ENCODE data around the gene CHRNA1.

The CHRNA1 gene

DNA sequence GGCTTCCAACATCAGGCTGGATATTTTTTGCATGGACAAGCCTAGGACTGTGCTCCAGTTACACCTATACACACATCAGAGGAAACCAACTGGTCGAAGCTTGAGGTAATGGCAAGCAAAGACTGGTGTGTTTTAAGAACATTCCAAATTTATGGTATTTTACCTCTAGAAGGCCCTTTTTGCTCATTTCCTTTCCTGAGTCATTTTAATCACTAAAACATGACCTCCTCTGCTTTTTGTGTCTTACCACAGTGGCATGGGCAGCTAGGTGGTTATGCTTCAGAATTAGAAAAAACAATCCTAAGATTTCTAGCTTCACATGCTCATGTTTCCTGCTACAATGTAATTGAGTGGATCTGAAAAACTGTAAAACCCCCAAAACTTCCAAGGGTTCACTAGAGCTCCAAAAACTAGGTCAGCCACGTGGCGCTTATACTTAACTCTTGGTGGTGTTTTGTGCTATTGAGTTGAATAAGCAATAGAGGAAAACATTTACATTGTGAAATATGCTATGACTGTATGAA lies 30.6 kb upstream of the CHRNA1 start:
- H2AFZ ChIP-seq (ENCODE audit: low read depth, low read length, severe bottlenecking) = no peak overlapping the region
- H3K9me2 ChIP-seq (replicated peaks; ENCODE audit: insufficient read depth, low read length) = no peaks in the 10 kb centered on the region
- H3K4me2 ChIP-seq (ENCODE audit: low read depth, low read length, poor library complexity, severe bottlenecking) = no peak overlapping the region
- no peaks in the 10 kb centered on the region for H3K79me2 ChIP-seq (ENCODE audit: insufficient read depth, low read length)
- H3K9me3 ChIP-seq (ENCODE audit: insufficient read depth, low read length) = no peaks in the 10 kb centered on the region
- no peaks in the 10 kb centered on the region for H3K27me3 ChIP-seq (ENCODE audit: low read length)
- H3K36me3 ChIP-seq (ENCODE audit: low read length) = no peaks in the 10 kb centered on the region
- H3K27ac ChIP-seq (ENCODE audit: low read depth, low read length) = no peak overlapping the region
- no peaks in the 10 kb centered on the region for H3F3A ChIP-seq (ENCODE audit: insufficient read depth)
- H4K20me1 ChIP-seq (ENCODE audit: low read depth, low read length) = no peaks in the 10 kb centered on the region
- no peak overlapping the region for H3K4me3 ChIP-seq (ENCODE audit: insufficient read depth, low read length, poor library complexity, severe bottlenecking)
- no peak overlapping the region for H3K9ac ChIP-seq (ENCODE audit: low read length)
- TF ChIP-seq EZH2phosphoT487 (conservative IDR thresholded peaks at IDR 0.05; ENCODE audit: low read length) = no peak
- TF ChIP-seq, protein P1, sequence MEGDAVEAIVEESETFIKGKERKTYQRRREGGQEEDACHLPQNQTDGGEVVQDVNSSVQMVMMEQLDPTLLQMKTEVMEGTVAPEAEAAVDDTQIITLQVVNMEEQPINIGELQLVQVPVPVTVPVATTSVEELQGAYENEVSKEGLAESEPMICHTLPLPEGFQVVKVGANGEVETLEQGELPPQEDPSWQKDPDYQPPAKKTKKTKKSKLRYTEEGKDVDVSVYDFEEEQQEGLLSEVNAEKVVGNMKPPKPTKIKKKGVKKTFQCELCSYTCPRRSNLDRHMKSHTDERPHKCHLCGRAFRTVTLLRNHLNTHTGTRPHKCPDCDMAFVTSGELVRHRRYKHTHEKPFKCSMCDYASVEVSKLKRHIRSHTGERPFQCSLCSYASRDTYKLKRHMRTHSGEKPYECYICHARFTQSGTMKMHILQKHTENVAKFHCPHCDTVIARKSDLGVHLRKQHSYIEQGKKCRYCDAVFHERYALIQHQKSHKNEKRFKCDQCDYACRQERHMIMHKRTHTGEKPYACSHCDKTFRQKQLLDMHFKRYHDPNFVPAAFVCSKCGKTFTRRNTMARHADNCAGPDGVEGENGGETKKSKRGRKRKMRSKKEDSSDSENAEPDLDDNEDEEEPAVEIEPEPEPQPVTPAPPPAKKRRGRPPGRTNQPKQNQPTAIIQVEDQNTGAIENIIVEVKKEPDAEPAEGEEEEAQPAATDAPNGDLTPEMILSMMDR (IDR thresholded peaks at IDR 0.05; ENCODE audit: insufficient read depth, low read length, poor library complexity, severe bottlenecking) = no peak

DNA sequence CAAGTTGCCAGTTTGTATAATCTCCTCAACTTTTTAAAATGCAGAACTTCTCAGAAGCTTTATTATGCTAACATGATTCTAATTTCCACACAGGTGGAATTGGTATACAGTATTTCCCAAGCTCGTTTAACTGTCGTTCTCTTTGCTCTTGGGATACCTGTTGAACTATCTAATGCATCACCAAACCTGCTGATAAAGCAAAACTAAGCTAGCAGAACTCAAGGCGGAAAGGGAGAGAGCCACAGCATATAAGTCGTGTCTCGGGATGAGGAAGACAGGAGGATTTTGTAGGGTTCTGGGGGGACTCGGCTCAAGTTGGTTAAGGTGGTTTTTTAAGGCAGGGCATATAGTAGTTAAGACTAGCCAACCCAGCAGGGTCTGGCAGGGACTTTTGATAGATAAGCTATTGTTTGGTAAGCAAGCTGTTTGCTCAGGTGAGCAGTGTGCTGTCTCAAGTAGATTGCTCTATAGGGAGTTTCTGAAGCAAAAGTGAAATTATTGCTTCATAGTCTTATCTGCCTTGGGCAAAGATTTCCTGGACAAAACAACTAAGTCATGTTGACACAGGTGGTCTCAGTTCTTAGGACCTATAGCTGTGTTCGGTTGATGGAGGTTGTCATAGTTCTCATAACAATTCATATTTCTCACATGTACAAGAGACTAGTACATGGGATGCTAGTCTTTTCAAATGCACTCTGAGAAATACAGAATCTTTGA lies 28.2 kb upstream of the CHRNA1 start:
- no peak overlapping the region for H3K4me2 ChIP-seq (ENCODE audit: low read depth, low read length, poor library complexity, severe bottlenecking)
- no peaks in the 10 kb centered on the region for H3F3A ChIP-seq (ENCODE audit: insufficient read depth)

DNA sequence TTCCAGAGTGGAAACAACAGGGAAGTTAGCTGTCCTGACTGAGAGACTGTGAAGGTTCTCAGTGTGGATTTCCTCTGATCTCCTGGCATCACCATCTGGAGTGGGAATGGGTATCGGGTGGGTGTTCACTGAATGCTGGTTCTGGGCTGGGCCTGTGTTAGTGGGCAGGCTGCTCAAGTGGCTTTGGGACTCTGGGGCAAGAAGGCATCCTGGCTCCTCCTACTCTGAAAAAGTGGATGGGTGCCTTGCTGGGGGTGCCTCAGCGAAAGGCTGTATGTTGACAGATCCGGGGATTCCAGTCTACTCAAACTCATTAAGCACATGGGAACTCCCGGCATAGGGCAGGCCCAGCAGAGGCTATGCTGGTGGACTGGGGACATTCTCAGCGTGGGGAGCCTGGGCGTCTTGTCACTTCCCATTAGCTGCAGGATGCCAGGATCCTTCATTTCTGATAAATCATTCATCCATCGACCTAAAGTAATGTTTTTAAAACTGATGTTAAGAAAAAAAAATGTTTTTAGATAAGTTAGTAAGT lies 27.5 kb upstream of the CHRNA1 start:
- Histone ChIP-seq H3K36me3 (ENCODE audit: low read length) (no peaks in the 10 kb centered on the region), H3K27ac (ENCODE audit: low read depth, low read length) (no peak overlapping the region), H3K4me2 (ENCODE audit: low read depth, low read length, poor library complexity, severe bottlenecking) (no peak overlapping the region), H3K4me3 (ENCODE audit: insufficient read depth, low read length, poor library complexity, severe bottlenecking) (no peak overlapping the region), H3K9me3 (ENCODE audit: insufficient read depth, low read length) (no peaks in the 10 kb centered on the region), H3K9me2 (replicated peaks; ENCODE audit: insufficient read depth, low read length) (no peaks in the 10 kb centered on the region), H3K9ac (ENCODE audit: low read length) (no peak overlapping the region), H3K27me3 (ENCODE audit: low read length) (no peaks in the 10 kb centered on the region), H2AFZ (ENCODE audit: low read depth, low read length, severe bottlenecking) (no peak overlapping the region), H3K79me2 (ENCODE audit: insufficient read depth, low read length) (no peaks in the 10 kb centered on the region), H3F3A (ENCODE audit: insufficient read depth) (no peaks in the 10 kb centered on the region), H4K20me1 (ENCODE audit: low read depth, low read length) (no peaks in the 10 kb centered on the region)
- TF ChIP-seq, protein P1 (IDR thresholded peaks at IDR 0.05; ENCODE audit: insufficient read depth, low read length, poor library complexity, severe bottlenecking) = no peak

More for the DNA sequence above, 28.2 kb upstream of the CHRNA1 start:
- Histone ChIP-seq H4K20me1 (ENCODE audit: low read depth, low read length) (no peaks in the 10 kb centered on the region), H3K9me2 (replicated peaks; ENCODE audit: insufficient read depth, low read length) (no peaks in the 10 kb centered on the region), H2AFZ (ENCODE audit: low read depth, low read length, severe bottlenecking) (no peak overlapping the region), H3K79me2 (ENCODE audit: insufficient read depth, low read length) (no peaks in the 10 kb centered on the region), H3K27ac (ENCODE audit: low read depth, low read length) (no peak overlapping the region), H3K27me3 (ENCODE audit: low read length) (no peaks in the 10 kb centered on the region), H3K36me3 (ENCODE audit: low read length) (no peaks in the 10 kb centered on the region), H3K4me3 (ENCODE audit: insufficient read depth, low read length, poor library complexity, severe bottlenecking) (no peak overlapping the region), H3K9ac (ENCODE audit: low read length) (no peak overlapping the region), H3K9me3 (ENCODE audit: insufficient read depth, low read length) (no peaks in the 10 kb centered on the region)
- TF ChIP-seq EZH2phosphoT487 (conservative IDR thresholded peaks at IDR 0.05; ENCODE audit: low read length) = no peak
- TF ChIP-seq, protein P1 (IDR thresholded peaks at IDR 0.05; ENCODE audit: insufficient read depth, low read length, poor library complexity, severe bottlenecking) = no peak

All from SU-DHL-6 (cell line).